Astrocyte (in vitro differentiated cells and primary cell): ENCODE results near the gene ZFP69B. TPM values are rescaled to one million over a fixed set of nuclear protein-coding genes. Genes with fewer than 3 reads are reported as not detected.

ENCODE experiments used
- DNase-seq: peaks from one replicate; pipeline ENCODE4 v3.0.0-alpha.2; 2010; ENCODE audit warnings: low read depth
- FAIRE-seq: peaks from 2 replicates; lab custom pipeline; 2011; peaks lifted over from hg19 to GRCh38; lab: Jason Lieb, UNC
- H2AFZ ChIP-seq: 2 replicates; pipeline ENCODE4 v1.6.0; 2012; ENCODE audit warnings: low read depth, low read length, inconsistent platforms
- H3K27ac ChIP-seq: 2 replicates; pipeline ENCODE4 v1.5.1; 2011; ENCODE audit warnings: low read depth, low read length, inconsistent platforms
- H3K27me3 ChIP-seq: 2 replicates; pipeline ENCODE4 v1.6.0; 2011; ENCODE audit warnings: low read length, inconsistent platforms; ENCODE audit not compliant: insufficient read depth
- H3K36me3 ChIP-seq: 2 replicates; pipeline ENCODE4 v1.5.1; 2011; ENCODE audit warnings: low read length, inconsistent platforms; ENCODE audit not compliant: insufficient read depth
- H3K4me1 ChIP-seq: 2 replicates; pipeline ENCODE4 v1.5.1; 2011; ENCODE audit warnings: low read length, inconsistent platforms; ENCODE audit not compliant: insufficient read depth
- H3K4me2 ChIP-seq: 2 replicates; pipeline ENCODE4 v1.6.0; 2012; ENCODE audit warnings: low read length, inconsistent platforms
- H3K4me3 ChIP-seq: 2 replicates; pipeline ENCODE4 v1.5.1; 2011; ENCODE audit warnings: low read depth, mild to moderate bottlenecking, low read length, inconsistent platforms; ENCODE audit not compliant: insufficient read depth
- H3K79me2 ChIP-seq: 2 replicates; pipeline ENCODE4 v1.6.0; 2012; ENCODE audit warnings: mild to moderate bottlenecking, low read length, inconsistent platforms; ENCODE audit not compliant: insufficient read depth
- H3K9ac ChIP-seq: 2 replicates; pipeline ENCODE4 v1.6.0; 2012; ENCODE audit warnings: mild to moderate bottlenecking, low read length, inconsistent platforms
- H3K9me3 ChIP-seq: 2 replicates; pipeline ENCODE4 v1.5.1; 2012; ENCODE audit warnings: low read depth, mild to moderate bottlenecking, low read length, inconsistent platforms; ENCODE audit not compliant: insufficient read depth
- H4K20me1 ChIP-seq: 2 replicates; pipeline ENCODE4 v1.6.0; 2012; ENCODE audit warnings: low read length, inconsistent platforms; ENCODE audit not compliant: insufficient read depth
- H3K27ac Mint-ChIP-seq: one replicate; pipeline ENCODE4 v1.8.0; 2021; ENCODE audit warnings: mild to moderate bottlenecking, mixed read lengths; ENCODE audit not compliant: unreplicated experiment
- H3K27me3 Mint-ChIP-seq: one replicate; pipeline ENCODE4 v1.8.0; 2021; ENCODE audit warnings: low read depth, mixed read lengths; ENCODE audit not compliant: unreplicated experiment
- H3K36me3 Mint-ChIP-seq: one replicate; pipeline ENCODE4 v1.8.0; 2021; ENCODE audit warnings: low read depth, mixed read lengths; ENCODE audit not compliant: unreplicated experiment
- H3K4me1 Mint-ChIP-seq: one replicate; pipeline ENCODE4 v1.8.0; 2021; ENCODE audit warnings: low read depth, mixed read lengths; ENCODE audit not compliant: unreplicated experiment
- H3K4me3 Mint-ChIP-seq: one replicate; pipeline ENCODE4 v1.8.0; 2021; ENCODE audit warnings: mild to moderate bottlenecking, moderate library complexity, mixed read lengths; ENCODE audit not compliant: unreplicated experiment
- H3K9me3 Mint-ChIP-seq: one replicate; pipeline ENCODE4 v1.8.0; 2021; ENCODE audit warnings: mild to moderate bottlenecking, mixed read lengths; ENCODE audit not compliant: unreplicated experiment
- CTCF ChIP-seq: IDR thresholded peaks from 2 replicates; pipeline ENCODE4 v1.5.1; 2011; ENCODE audit warnings: low read depth, mild to moderate bottlenecking, inconsistent platforms, low read length, moderate library complexity; ENCODE audit not compliant: insufficient read depth
- EZH2 ChIP-seq: IDR thresholded peaks from 2 replicates; pipeline ENCODE4 v1.6.1; 2012; ENCODE audit warnings: mild to moderate bottlenecking, low read length, inconsistent platforms; ENCODE audit not compliant: insufficient read depth
- total RNA-seq: library from RNA; stranded (reverse); gene quantifications from 2 replicates; pipeline ENCODE4 v1.2.1, GENCODE V29; 2021

Gene ZFP69B
- total RNA-seq, 1 donor from 2014 or later: 5.4 TPM

- no peak overlapping the region for H3K27ac Mint-ChIP-seq
- TF ChIP-seq CTCF (no peak), EZH2 (no peak)
- H3K4me2 ChIP-seq: no peak overlapping the region
- no peak overlapping the region for H3K4me3 Mint-ChIP-seq
- no peaks in the 10 kb centered on the region for H3K36me3 ChIP-seq
- no peak overlapping the region for H3K9ac ChIP-seq
- no peaks in the 10 kb centered on the region for H3K9me3 ChIP-seq
- peaks cover 5% of the 10 kb centered on the region for H3K4me1 ChIP-seq
- DNase-seq (no peak), FAIRE-seq (no peak)
- peaks cover 26% of the 10 kb centered on the region for H3K36me3 Mint-ChIP-seq
- no peaks in the 10 kb centered on the region for H3K79me2 ChIP-seq
- H3K4me1 Mint-ChIP-seq: peaks cover 9% of the 10 kb centered on the region
- H3K4me3 ChIP-seq: no peak overlapping the region
- H3K27me3 Mint-ChIP-seq: no peaks in the 10 kb centered on the region
- H3K27me3 ChIP-seq: no peaks in the 10 kb centered on the region
- H3K9me3 Mint-ChIP-seq: peaks cover 1% of the 10 kb centered on the region
- H2AFZ ChIP-seq: no peak overlapping the region
- no peak overlapping the region for H3K27ac ChIP-seq
- no peaks in the 10 kb centered on the region for H4K20me1 ChIP-seq
These were observed 25.1 kb upstream of the ZFP69B start for GRCh38 chr1:40425198-40425597.

- peaks cover 14% of the 10 kb centered on the region for H3K4me1 ChIP-seq
- no peak overlapping the region for H3K4me2 ChIP-seq
- no peak for DNase-seq
- no peak overlapping the region for H3K9ac ChIP-seq
- no peak overlapping the region for H3K4me3 ChIP-seq
- H3K4me1 Mint-ChIP-seq: peaks cover 2% of the 10 kb centered on the region
- no peak overlapping the region for H2AFZ ChIP-seq
- no peaks in the 10 kb centered on the region for H3K36me3 ChIP-seq
- H3K9me3 ChIP-seq: no peaks in the 10 kb centered on the region
- FAIRE-seq: no peak
- no peak for TF ChIP-seq EZH2
- TF ChIP-seq CTCF: no peak
- H3K36me3 Mint-ChIP-seq: peaks cover 6% of the 10 kb centered on the region
- no peaks in the 10 kb centered on the region for H3K27me3 ChIP-seq
- no peaks in the 10 kb centered on the region for H3K79me2 ChIP-seq
- no peaks in the 10 kb centered on the region for H3K27me3 Mint-ChIP-seq
- no peaks in the 10 kb centered on the region for H4K20me1 ChIP-seq
- no peak overlapping the region for H3K4me3 Mint-ChIP-seq
- peaks cover 3% of the 10 kb centered on the region for H3K9me3 Mint-ChIP-seq
- no peak overlapping the region for H3K27ac ChIP-seq
- no peak overlapping the region for H3K27ac Mint-ChIP-seq
These were observed 18.9 kb upstream of the ZFP69B start for GRCh38 chr1:40431385-40431784.

- Histone ChIP-seq H4K20me1 (no peaks in the 10 kb centered on the region), H3K4me2 (no peak overlapping the region), H2AFZ (no peak overlapping the region), H3K9me3 (no peaks in the 10 kb centered on the region), H3K4me1 (peaks cover 14% of the 10 kb centered on the region), H3K27ac (no peak overlapping the region), H3K27me3 (no peaks in the 10 kb centered on the region), H3K9ac (no peak overlapping the region), H3K4me3 (no peak overlapping the region), H3K36me3 (no peaks in the 10 kb centered on the region), H3K79me2 (no peaks in the 10 kb centered on the region)
- peaks cover 5% of the 10 kb centered on the region for H3K36me3 Mint-ChIP-seq
- peaks cover 2% of the 10 kb centered on the region for H3K4me1 Mint-ChIP-seq
- peaks cover 2% of the 10 kb centered on the region for H3K9me3 Mint-ChIP-seq
- no peak for TF ChIP-seq CTCF
- no peak for TF ChIP-seq EZH2
- H3K27me3 Mint-ChIP-seq: no peaks in the 10 kb centered on the region
- H3K27ac Mint-ChIP-seq: no peak overlapping the region
- DNase-seq (peak; percentile 49), FAIRE-seq (peak; percentile 13)
- H3K4me3 Mint-ChIP-seq: no peak overlapping the region
These were observed 17.5 kb upstream of the ZFP69B start for GRCh38 chr1:40432644-40433390.
